ENCODE data around the gene FIBP.

DNA sequence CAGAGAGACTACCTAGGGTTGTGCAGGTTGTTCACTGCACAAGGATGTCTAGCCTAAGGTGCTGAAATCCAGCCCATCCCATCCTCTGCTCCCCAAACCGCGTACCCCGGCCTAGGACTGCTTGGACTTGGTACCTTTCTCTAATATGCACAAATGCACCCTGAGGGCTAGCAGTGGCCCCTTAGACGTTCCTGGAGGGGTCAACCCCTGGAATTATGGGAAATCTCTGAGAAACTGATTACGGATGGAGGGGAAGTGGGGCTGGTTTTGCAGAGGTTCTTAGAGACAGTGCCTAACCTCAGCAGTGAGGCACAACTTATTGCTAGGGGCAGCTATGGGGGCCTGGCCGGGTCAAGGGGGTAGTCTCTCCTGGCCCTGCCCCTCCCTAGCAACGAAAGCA is 28.1 kb upstream of the FIBP start:
- no peak for TF ChIP-seq POLR2A (IDR thresholded peaks at IDR 0.05)
- TF ChIP-seq CTCF (IDR thresholded peaks at IDR 0.05), result no peak
